Hepatocyte (in vitro differentiated cells): Measurements from ENCODE around the gene LGR4. TPM values are rescaled to one million over a fixed set of nuclear protein-coding genes. Genes with fewer than 3 reads are reported as not detected.

ENCODE experiments used
- DNase-seq: peaks from one replicate; pipeline ENCODE4 v3.0.0-alpha.2; 2016; ENCODE audit warnings: low spot score
- H2AFZ ChIP-seq: fragments of 200-600 bp; sonication (generic); 2 replicates; pipeline ENCODE4 v1.6.0; 2016; ENCODE audit warnings: antibody characterized with exemption, mild to moderate bottlenecking
- H3K27ac ChIP-seq: fragments of 200-600 bp; sonication (generic); 2 replicates; pipeline ENCODE4 v1.5.1; 2016; ENCODE audit warnings: mild to moderate bottlenecking
- H3K27me3 ChIP-seq: fragments of 200-600 bp; sonication (generic); 2 replicates; pipeline ENCODE4 v1.6.1; 2016
- H3K36me3 ChIP-seq: fragments of 200-600 bp; sonication (generic); replicated peaks from 2 replicates; pipeline ENCODE4 v1.5.1; 2016; ENCODE audit warnings: low read depth; ENCODE audit not compliant: insufficient read depth
- H3K4me1 ChIP-seq: fragments of 200-600 bp; sonication (generic); 2 replicates; pipeline ENCODE4 v1.5.1; 2016; ENCODE audit warnings: mild to moderate bottlenecking, moderate library complexity; ENCODE audit not compliant: insufficient read depth
- H3K4me2 ChIP-seq: fragments of 200-600 bp; sonication (generic); 2 replicates; pipeline ENCODE4 v1.6.0; 2016
- H3K4me3 ChIP-seq: fragments of 200-600 bp; sonication (generic); 2 replicates; pipeline ENCODE4 v1.5.1; 2016; ENCODE audit warnings: mild to moderate bottlenecking
- H3K79me2 ChIP-seq: fragments of 200-600 bp; sonication (generic); 2 replicates; pipeline ENCODE4 v1.6.0; 2017; ENCODE audit warnings: mild to moderate bottlenecking
- H3K9me2 ChIP-seq: fragments of 200-600 bp; sonication (generic); replicated peaks from 2 replicates; pipeline ENCODE4 v1.6.0; 2017; ENCODE audit warnings: mild to moderate bottlenecking; ENCODE audit not compliant: insufficient read depth
- H3K9me3 ChIP-seq: fragments of 200-600 bp; sonication (generic); 2 replicates; pipeline ENCODE4 v1.5.1; 2016; ENCODE audit warnings: low read depth, mild to moderate bottlenecking
- H4K20me1 ChIP-seq: fragments of 200-600 bp; sonication (generic); 2 replicates; pipeline ENCODE4 v1.6.0; 2016; ENCODE audit warnings: mild to moderate bottlenecking; ENCODE audit not compliant: insufficient read depth, poor library complexity, severe bottlenecking
- EZH2 ChIP-seq: fragments of 200-600 bp; sonication (generic); IDR thresholded peaks from 2 replicates; pipeline ENCODE4 v1.6.1; 2016; ENCODE audit warnings: antibody characterized with exemption, mild to moderate bottlenecking, borderline replicate concordance
- EZH2phosphoT487 ChIP-seq: fragments of 200-600 bp; sonication (generic); IDR thresholded peaks from one replicate; pipeline ENCODE4 v1.6.1; 2018; ENCODE audit warnings: antibody characterized with exemption, mild to moderate bottlenecking, low read depth, moderate library complexity; ENCODE audit not compliant: unreplicated experiment, severe bottlenecking
- WGBS: methylation state at CpG from one replicate; pipeline ENCODE4 v1.1.6; 2016; ENCODE audit warnings: low lambda C conversion rate; ENCODE audit errors: missing lambda C conversion rate; 5-methylcytosine and 5-hydroxymethylcytosine counted together
- polyA plus RNA-seq: library from polyadenylated mRNA; unstranded; fragments of >200 nt; fragmentation: Nextera tagmentation; extraction: Ambion mirVana; gene quantifications from 2 replicates; pipeline ENCODE4 v1.2.1, GENCODE V29; 2016
- total RNA-seq: library from RNA; depleted of rRNA; stranded (reverse); fragments of >200 nt; gene quantifications from 2 replicates; pipeline ENCODE4 v1.2.3, GENCODE V29; 2014
- TF ChIP-seq, protein P1 (sequence below): fragments of 200-600 bp; sonication (generic); IDR thresholded peaks from 2 replicates; pipeline ENCODE4 v1.5.1; 2016; ENCODE audit warnings: antibody characterized with exemption, mild to moderate bottlenecking; ENCODE audit not compliant: poor library complexity

Gene LGR4
- total and polyA plus RNA-seq, 2 experiments from 2014 or later: 27.2 to 115 TPM

DNA sequence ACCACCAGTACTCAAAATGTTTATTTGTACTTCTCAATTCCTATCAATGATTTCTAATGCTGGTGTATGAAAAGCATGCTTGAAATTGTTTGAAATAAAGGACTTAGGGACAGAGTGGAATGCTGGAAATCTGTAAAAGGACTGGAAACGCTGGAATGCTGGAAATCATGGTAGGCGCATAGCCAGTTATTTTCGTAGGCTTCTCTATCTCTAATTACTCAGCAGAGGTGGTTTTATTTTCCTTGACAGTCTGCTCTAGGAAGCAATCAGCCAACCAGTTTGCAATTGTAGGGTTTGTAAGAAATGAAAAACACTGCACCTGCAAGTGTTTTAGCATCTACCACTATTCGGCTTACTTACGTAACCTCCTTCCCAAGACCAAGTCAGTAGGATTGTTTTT is 33.2 kb upstream of the LGR4 start:
- TF ChIP-seq EZH2 (no peak), EZH2phosphoT487 (no peak)
- TF ChIP-seq, protein P1, sequence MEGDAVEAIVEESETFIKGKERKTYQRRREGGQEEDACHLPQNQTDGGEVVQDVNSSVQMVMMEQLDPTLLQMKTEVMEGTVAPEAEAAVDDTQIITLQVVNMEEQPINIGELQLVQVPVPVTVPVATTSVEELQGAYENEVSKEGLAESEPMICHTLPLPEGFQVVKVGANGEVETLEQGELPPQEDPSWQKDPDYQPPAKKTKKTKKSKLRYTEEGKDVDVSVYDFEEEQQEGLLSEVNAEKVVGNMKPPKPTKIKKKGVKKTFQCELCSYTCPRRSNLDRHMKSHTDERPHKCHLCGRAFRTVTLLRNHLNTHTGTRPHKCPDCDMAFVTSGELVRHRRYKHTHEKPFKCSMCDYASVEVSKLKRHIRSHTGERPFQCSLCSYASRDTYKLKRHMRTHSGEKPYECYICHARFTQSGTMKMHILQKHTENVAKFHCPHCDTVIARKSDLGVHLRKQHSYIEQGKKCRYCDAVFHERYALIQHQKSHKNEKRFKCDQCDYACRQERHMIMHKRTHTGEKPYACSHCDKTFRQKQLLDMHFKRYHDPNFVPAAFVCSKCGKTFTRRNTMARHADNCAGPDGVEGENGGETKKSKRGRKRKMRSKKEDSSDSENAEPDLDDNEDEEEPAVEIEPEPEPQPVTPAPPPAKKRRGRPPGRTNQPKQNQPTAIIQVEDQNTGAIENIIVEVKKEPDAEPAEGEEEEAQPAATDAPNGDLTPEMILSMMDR: no peak
- no peak for DNase-seq
- Histone ChIP-seq H4K20me1 (peaks cover 19% of the 10 kb centered on the region), H3K36me3 (no peaks in the 10 kb centered on the region), H3K27ac (peak overlapping the region; percentile 94), H3K4me3 (peak overlapping the region; percentile 62), H3K4me2 (peak overlapping the region; percentile 81), H3K4me1 (peaks cover 15% of the 10 kb centered on the region), H3K27me3 (no peaks in the 10 kb centered on the region), H3K79me2 (peaks cover 60% of the 10 kb centered on the region), H2AFZ (peak overlapping the region; percentile 94), H3K9me3 (no peaks in the 10 kb centered on the region), H3K9me2 (no peaks in the 10 kb centered on the region)
- WGBS: 10% methylated on average over 5 of the region's 5 CpGs

GRCh38 chr11:27504205-27504604 is 31.6 kb upstream of the LGR4 start:
- no peak overlapping the region for H3K4me2 ChIP-seq
- DNase-seq: no peak

GRCh38 chr11:27501100-27501499 is 28.5 kb upstream of the LGR4 start:
- H3K9me2 ChIP-seq: no peaks in the 10 kb centered on the region
- peaks cover 9% of the 10 kb centered on the region for H3K4me1 ChIP-seq
- peaks cover 63% of the 10 kb centered on the region for H3K79me2 ChIP-seq
- no peak overlapping the region for H3K4me2 ChIP-seq
- no peak overlapping the region for H2AFZ ChIP-seq
- no peak for DNase-seq
- no peak overlapping the region for H3K27ac ChIP-seq
- no peaks in the 10 kb centered on the region for H3K9me3 ChIP-seq
- H3K36me3 ChIP-seq: no peaks in the 10 kb centered on the region
- no peak for TF ChIP-seq EZH2
- TF ChIP-seq, protein P1: no peak
- TF ChIP-seq EZH2phosphoT487: no peak
- H3K4me3 ChIP-seq: no peak overlapping the region
- no peaks in the 10 kb centered on the region for H3K27me3 ChIP-seq
- peaks cover 19% of the 10 kb centered on the region for H4K20me1 ChIP-seq

More at GRCh38 chr11:27504205-27504604, 31.6 kb upstream of the LGR4 start:
- Histone ChIP-seq H3K36me3 (no peaks in the 10 kb centered on the region), H3K9me2 (no peaks in the 10 kb centered on the region), H3K27me3 (no peaks in the 10 kb centered on the region), H2AFZ (no peak overlapping the region), H3K4me3 (no peak overlapping the region), H4K20me1 (peaks cover 19% of the 10 kb centered on the region), H3K4me1 (peaks cover 15% of the 10 kb centered on the region), H3K27ac (no peak overlapping the region), H3K79me2 (peaks cover 60% of the 10 kb centered on the region), H3K9me3 (no peaks in the 10 kb centered on the region)
- TF ChIP-seq, protein P1: no peak
- TF ChIP-seq EZH2 (no peak), EZH2phosphoT487 (no peak)
- WGBS: 81% methylated on average over 2 of the region's 2 CpGs

DNA sequence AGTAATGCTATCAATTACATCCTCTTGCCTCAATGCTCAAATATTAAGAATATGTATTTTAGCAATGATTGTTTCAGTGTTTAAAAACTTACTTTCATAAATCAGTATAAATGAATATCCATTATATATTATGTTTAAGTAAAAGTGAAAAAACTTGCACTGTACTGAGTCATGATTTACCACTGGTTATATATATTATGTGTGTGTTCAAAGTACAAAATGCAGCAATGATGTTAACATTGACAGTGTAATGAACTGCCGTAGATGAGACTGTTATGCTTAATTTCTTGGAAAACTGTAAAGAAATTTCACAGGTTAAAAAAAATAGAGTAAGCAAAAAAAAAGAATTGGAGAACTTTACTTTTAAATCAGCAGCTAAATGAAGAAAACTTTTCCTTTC is 25.3 kb upstream of the LGR4 start:
- Histone ChIP-seq H2AFZ (no peak overlapping the region), H3K9me2 (no peaks in the 10 kb centered on the region), H3K4me2 (no peak overlapping the region), H3K79me2 (peaks cover 44% of the 10 kb centered on the region), H3K27me3 (no peaks in the 10 kb centered on the region), H4K20me1 (peaks cover 6% of the 10 kb centered on the region), H3K4me1 (no peaks in the 10 kb centered on the region), H3K4me3 (no peak overlapping the region), H3K36me3 (peaks cover 3% of the 10 kb centered on the region), H3K9me3 (no peaks in the 10 kb centered on the region), H3K27ac (no peak overlapping the region)
- DNase-seq: no peak
- TF ChIP-seq EZH2: no peak
- no peak for TF ChIP-seq EZH2phosphoT487
- TF ChIP-seq, protein P1: no peak
- 88% methylated on average over 1 of the region's 1 CpG for WGBS
